ENCODE data around the gene CAMK1D. TPM values are rescaled to one million over a fixed set of nuclear protein-coding genes. Genes with fewer than 3 reads are reported as not detected.

CAMK1D gene
- 14.4 and 19.3 TPM in 2 replicates for total RNA-seq

DNA sequence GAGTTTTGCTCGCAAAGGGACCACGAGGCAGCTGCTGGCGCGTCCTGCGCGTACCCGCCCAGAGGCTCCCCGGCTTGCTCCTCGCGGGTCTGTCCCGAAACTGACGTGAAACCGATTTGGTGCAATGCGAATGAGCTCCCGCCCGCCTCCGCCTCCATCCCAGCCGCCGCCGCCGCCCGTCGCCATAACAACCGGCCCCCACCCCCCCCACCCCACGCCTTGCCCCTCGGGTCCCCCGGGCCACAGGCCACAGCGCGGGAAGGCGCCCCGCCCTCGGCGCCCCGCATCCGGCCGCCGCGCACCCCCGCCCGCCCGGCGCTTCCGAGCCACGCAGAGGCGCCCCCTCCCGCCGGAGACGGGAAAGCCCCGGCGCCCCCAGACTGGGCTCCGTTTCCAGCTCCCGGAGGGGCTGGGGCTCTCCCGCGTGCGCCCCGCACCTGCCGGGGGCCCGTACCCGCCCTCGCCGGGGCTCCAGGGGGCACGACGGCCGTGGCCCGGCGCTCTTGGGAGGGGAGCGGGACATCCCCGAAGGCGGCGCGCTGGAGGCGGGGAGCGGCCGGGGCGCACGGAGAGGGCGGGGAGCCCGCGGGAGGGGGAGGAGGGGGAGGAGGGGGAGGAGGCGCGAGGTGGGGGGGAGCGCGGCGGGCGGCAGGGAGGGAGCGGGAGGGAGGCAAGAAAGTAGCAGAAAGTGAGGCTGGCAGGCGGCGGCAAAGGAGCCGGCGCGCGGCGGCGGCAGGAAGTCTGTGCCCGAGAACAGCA, at the start of gene CAMK1D:
Gene CAMK1D (plus strand): TSS at position 678 of the 759 bp plus-strand sequence.

Small RNA genes within 50 kb of the gene (small RNA-seq; reads per million reads assigned to genes)
- not detected for gene MIR4480
- not detected for gene MIR548Q
- gene RF00279, result not detected
- gene RN7SL198P, result not detected
- not detected for gene RNU6ATAC39P

Other genes starting within 250 kb of the CAMK1D start
- 10.9 and 11.1 TPM in 2 replicates for gene SEC61A2, start 219.9 kb upstream of the CAMK1D start, total RNA-seq
- 63.3 and 75.4 TPM in 2 replicates for gene NUDT5, start 153.7 kb upstream of the CAMK1D start, total RNA-seq
- gene CDC123, start 153.4 kb upstream of the CAMK1D start, total RNA-seq, result 111 and 114 TPM in 2 replicates